ENCODE data around the gene KCTD2.
A peak's percentile ranks its signal among the peaks of the same experiment; 100 is the strongest.
"Not testable (repeated sequence)": the region's sequence is repeated elsewhere in the genome, so short reads cannot be mapped to it uniquely, and the experiment has no call there.

The KCTD2 gene

DNA sequence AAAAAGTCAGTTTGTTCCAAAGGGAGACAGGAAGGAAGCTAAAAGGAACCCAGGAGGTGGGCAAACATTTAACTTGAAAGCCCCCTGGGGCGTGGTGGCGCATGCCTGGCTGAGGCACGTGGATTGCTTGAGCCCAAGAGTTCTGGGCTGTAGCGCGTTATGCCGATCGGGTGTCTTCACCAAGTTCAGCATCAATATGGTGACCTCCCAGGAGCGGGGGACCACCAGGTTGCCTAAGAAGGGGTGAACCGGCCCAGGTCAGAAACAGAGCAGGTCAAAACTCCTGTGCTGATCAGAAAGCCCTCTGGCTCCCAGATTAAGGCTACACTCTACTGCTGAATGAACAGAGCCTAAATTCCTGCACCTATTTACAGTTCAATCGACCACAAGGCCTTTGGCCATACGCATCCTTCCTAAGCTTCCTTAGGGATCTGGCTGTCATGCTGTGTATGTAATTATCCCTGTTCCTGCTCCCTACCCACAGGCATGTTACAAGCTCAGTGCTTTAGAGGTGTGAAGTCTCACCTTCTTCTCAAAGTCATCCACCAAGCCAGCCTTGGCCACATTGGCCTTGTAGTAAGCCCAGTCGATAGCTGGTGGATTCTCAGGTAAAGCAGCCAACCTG lies 5.3 kb upstream of the KCTD2 start:
- Histone ChIP-seq H3K27ac (peak overlapping the region; percentile 36; the same call in 1 of the 2 replicates), H3K4me3 (no peak overlapping the region), H3K9ac (ENCODE audit: insufficient read length) (no peak overlapping the region), H3K9me3 (ENCODE audit: low read depth, low read length) (no peaks in the 10 kb centered on the region), H3K36me3 (ENCODE audit: insufficient read depth, low read length) (peaks cover 44% of the 10 kb centered on the region)
- no peak for TF ChIP-seq FOXP2 (optimal IDR thresholded peaks at IDR 0.05; ENCODE audit: control extremely low read depth, extremely low read length, insufficient read depth)
- TF ChIP-seq EZH2 (IDR thresholded peaks at IDR 0.05): no peak
- no peak for TF ChIP-seq POLR2AphosphoS5 (IDR thresholded peaks at IDR 0.05; ENCODE audit: borderline replicate concordance, low read depth, low read length)
- DNase-seq (ENCODE audit: low read depth, low spot score): no peak

DNA sequence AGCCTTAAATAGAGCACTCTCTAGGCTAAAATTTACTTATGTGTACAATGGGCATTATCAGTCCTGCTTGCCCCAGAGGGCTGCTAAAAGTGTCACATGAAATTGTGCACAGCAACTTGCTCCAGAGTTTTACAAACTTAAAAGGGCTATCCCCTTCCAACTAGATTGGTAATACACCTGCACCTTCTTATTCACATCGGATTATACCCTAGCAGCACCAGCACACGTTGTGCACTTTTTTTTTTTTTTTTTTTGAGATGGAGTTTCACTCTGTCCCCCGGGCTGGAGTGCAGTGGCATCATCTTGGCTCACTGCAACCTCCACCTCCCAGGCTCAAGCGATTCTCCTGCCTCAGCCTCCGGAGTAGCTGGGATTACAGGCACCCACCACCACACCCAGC lies 3.2 kb upstream of the KCTD2 start:
- not testable (repeated sequence) for H3K27ac ChIP-seq; DNase-seq (ENCODE audit: low read depth, low spot score); H3K9ac ChIP-seq (ENCODE audit: insufficient read length); H3K9me3 ChIP-seq (ENCODE audit: low read depth, low read length); H3K4me3 ChIP-seq
- H3K36me3 ChIP-seq (ENCODE audit: insufficient read depth, low read length): peaks cover 37% of the 10 kb centered on the region

DNA sequence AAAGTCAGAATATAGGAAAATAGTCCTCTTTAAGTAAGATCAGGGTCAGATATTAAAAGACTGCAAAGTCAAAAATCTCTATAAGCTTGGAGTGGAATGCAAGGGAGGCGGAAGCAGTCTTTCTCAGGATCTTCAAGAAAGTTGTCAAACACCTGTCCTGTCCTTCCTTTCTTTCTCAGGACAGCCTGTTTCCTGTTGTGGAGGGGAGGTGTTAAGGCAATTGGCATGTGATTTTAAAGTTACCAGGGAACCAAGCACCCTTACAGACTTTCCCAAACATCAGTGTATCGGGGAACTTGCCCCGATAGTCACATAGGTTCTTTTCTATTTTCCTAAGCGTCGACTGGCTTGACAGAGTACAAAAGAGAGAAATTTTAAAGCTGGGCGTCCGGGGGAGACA lies 2.3 kb upstream of the KCTD2 start:
- TF ChIP-seq POLR2AphosphoS5 (IDR thresholded peaks at IDR 0.05; ENCODE audit: borderline replicate concordance, low read depth, low read length) (no peak), FOXP2 (optimal IDR thresholded peaks at IDR 0.05; ENCODE audit: control extremely low read depth, extremely low read length, insufficient read depth) (no peak), EZH2 (IDR thresholded peaks at IDR 0.05) (no peak)
- Histone ChIP-seq H3K36me3 (ENCODE audit: insufficient read depth, low read length) (peaks cover 34% of the 10 kb centered on the region), H3K9me3 (ENCODE audit: low read depth, low read length) (no peaks in the 10 kb centered on the region), H3K27ac (no peak overlapping the region), H3K9ac (ENCODE audit: insufficient read length) (no peak overlapping the region), H3K4me3 (no peak overlapping the region)
- DNase-seq (ENCODE audit: low read depth, low spot score): no peak

DNA sequence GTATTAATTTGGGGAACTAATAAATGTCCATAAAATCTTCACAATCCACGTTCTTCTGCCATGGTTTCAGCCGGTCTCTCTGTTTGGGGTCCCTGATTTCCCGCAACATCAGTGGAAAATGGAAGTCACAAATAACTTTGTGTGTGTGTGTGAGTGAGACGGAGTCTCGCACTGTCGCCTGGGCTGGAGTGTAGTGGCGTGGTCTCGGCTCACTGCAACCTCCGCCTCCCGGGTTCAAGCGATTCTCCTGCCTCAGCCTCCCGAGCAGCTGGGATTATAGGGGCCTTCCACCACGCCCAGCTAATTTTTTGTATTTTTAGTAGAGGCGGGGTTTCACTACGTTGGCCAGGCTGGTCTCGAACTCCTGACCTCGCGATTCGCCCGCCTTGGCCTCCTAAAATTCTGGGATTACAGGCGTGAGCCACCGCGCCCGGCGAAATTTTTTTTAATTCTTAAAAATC lies 1.0 kb upstream of the KCTD2 start:
- peak overlapping the region; percentile 78; the same call in 1 of the 2 replicates for H3K27ac ChIP-seq

DNA sequence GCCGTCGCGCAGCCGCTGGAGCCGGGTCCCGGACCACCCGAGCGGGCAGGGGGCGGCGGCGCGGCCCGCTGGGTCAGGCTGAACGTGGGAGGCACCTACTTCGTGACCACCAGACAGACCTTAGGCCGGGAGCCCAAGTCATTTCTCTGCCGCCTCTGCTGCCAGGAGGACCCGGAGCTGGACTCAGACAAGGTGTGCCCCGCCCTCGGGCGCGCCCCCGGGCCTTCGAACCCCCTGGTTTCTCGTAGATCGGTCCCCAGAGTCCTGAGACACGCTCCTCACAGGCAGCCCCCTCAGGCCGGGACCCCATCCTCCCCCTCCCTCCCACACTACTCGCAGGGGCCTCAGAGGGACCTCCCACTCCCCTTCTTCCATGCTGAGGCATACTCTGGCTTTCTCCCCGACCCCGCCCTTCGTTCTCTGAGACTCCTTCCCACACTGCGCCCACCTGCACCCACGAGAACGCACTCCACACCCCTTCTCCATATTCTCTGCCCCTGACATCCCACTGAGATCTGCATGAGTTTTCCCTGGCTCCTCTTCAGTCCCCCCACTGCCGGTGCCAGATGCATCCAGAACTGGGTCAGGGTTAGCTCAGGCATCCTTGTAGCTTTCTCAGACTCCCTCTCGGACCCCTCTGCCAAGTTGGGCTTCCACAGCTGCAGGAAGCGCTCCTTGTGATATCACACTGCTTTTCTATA lies 523 bp downstream of the KCTD2 start:
- Histone ChIP-seq H3K27ac (0 out of 2 replicates have a peak overlapping the region, but pooled peaks have one; percentile 23), H3K4me3 (peak overlapping the region; percentile 92), H3K9me3 (ENCODE audit: low read depth, low read length) (no peaks in the 10 kb centered on the region), H3K36me3 (ENCODE audit: insufficient read depth, low read length) (peaks cover 21% of the 10 kb centered on the region), H3K9ac (ENCODE audit: insufficient read length) (peak overlapping the region; percentile 81)
- DNase-seq (ENCODE audit: low read depth, low spot score): no peak
- TF ChIP-seq FOXP2 (optimal IDR thresholded peaks at IDR 0.05; ENCODE audit: control extremely low read depth, extremely low read length, insufficient read depth) (no peak), EZH2 (IDR thresholded peaks at IDR 0.05) (no peak), POLR2AphosphoS5 (IDR thresholded peaks at IDR 0.05; ENCODE audit: borderline replicate concordance, low read depth, low read length) (no peak)

More for the DNA sequence above, 1.0 kb upstream of the KCTD2 start:
- DNase-seq (ENCODE audit: low read depth, low spot score); H3K9me3 ChIP-seq (ENCODE audit: low read depth, low read length): not testable (repeated sequence)
- H3K4me3 ChIP-seq: peak overlapping the region; percentile 92
- peaks cover 28% of the 10 kb centered on the region for H3K36me3 ChIP-seq (ENCODE audit: insufficient read depth, low read length)
- H3K9ac ChIP-seq (ENCODE audit: insufficient read length): peak overlapping the region; percentile 91

DNA sequence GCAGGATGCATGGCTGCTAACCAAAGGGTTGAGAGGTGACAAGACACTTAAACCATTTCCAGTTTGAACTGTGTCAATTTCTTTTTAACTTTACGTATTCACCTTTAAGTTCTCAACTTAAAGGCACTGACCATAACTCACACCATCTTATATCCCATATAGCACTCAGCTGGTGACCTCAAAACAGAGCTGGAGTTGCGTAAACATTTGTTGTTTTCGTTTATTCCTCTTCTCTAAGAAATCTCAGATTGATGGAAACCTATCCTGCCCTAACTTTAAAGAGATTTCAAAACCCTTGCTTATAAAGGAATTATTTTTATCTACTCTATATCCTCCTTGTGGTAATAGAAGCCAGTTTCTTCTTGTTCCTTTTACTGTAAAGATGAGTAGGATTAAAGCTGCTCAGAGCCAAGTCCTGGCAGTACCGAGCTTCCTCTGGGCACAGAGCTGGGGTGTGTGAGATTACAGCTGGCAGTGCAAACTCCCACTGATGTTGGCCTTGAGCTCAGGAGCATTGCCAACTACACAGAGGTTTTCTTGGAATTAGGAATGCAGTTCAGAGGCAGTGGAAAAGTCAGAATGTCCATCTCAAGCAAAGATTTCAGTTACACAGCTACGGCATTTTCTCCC lies 1.3 kb downstream of the KCTD2 start:
- Histone ChIP-seq H3K27ac (0 out of 2 replicates have a peak overlapping the region, but pooled peaks have one; percentile 23), H3K9me3 (ENCODE audit: low read depth, low read length) (no peaks in the 10 kb centered on the region), H3K9ac (ENCODE audit: insufficient read length) (peak overlapping the region; percentile 81), H3K36me3 (ENCODE audit: insufficient read depth, low read length) (peaks cover 27% of the 10 kb centered on the region), H3K4me3 (peak overlapping the region; percentile 92)
- no peak for DNase-seq (ENCODE audit: low read depth, low spot score)
- no peak for TF ChIP-seq POLR2AphosphoS5 (IDR thresholded peaks at IDR 0.05; ENCODE audit: borderline replicate concordance, low read depth, low read length)
- TF ChIP-seq FOXP2 (optimal IDR thresholded peaks at IDR 0.05; ENCODE audit: control extremely low read depth, extremely low read length, insufficient read depth): no peak
- TF ChIP-seq EZH2 (IDR thresholded peaks at IDR 0.05): no peak

DNA sequence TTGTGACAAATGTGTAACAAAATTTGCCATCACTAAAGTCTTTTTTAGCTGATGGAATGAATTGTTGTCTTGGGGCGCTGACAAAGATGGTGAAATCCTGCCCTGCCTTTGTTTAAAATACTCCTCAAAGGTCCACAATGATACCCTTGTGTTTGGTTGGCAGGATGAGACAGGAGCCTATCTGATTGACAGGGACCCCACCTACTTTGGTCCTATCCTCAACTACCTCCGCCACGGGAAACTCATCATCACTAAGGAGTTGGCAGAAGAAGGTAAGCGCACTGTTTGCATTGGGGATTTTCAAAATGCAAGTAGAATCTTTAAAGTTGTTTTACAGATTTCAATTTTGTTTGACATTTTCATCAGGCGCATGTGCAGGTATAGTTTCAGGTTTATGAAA lies 2.0 kb downstream of the KCTD2 start:
- H3K9me3 ChIP-seq (ENCODE audit: low read depth, low read length): no peaks in the 10 kb centered on the region
- H3K36me3 ChIP-seq (ENCODE audit: insufficient read depth, low read length): peaks cover 32% of the 10 kb centered on the region
- TF ChIP-seq POLR2AphosphoS5 (IDR thresholded peaks at IDR 0.05; ENCODE audit: borderline replicate concordance, low read depth, low read length): no peak
- TF ChIP-seq FOXP2 (optimal IDR thresholded peaks at IDR 0.05; ENCODE audit: control extremely low read depth, extremely low read length, insufficient read depth): no peak
- no peak for TF ChIP-seq EZH2 (IDR thresholded peaks at IDR 0.05)
- 0 out of 2 replicates have a peak overlapping the region, but pooled peaks have one; percentile 6 for H3K27ac ChIP-seq
- H3K4me3 ChIP-seq: no peak overlapping the region; the same call in 1 of the 2 replicates
- peak overlapping the region; percentile 29 for H3K9ac ChIP-seq (ENCODE audit: insufficient read length)
- no peak for DNase-seq (ENCODE audit: low read depth, low spot score)

DNA sequence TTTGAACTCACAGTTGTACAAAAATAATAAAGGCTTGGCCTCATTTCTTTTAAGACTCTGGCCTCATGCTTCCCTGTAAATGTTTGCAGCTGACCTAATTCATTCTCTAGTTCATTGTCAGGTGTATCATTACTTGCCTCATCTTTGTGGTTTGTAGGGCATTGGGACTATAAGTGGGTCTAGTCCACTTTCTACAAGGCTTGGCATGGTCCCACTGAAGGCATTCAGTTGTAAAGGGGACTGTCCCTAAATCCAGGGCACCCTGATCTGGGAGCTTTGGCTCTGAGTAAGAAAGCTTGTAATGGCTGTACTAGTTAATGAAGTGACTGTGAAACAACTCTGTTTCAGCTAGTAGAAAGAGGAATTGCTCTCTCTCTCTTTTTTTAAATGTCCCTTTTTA lies 2.7 kb downstream of the KCTD2 start:
- Histone ChIP-seq H3K36me3 (ENCODE audit: insufficient read depth, low read length) (peaks cover 39% of the 10 kb centered on the region), H3K27ac (no peak overlapping the region), H3K9me3 (ENCODE audit: low read depth, low read length) (no peaks in the 10 kb centered on the region), H3K9ac (ENCODE audit: insufficient read length) (no peak overlapping the region), H3K4me3 (no peak overlapping the region)
- no peak for TF ChIP-seq EZH2 (IDR thresholded peaks at IDR 0.05)
- no peak for TF ChIP-seq FOXP2 (optimal IDR thresholded peaks at IDR 0.05; ENCODE audit: control extremely low read depth, extremely low read length, insufficient read depth)
- no peak for TF ChIP-seq POLR2AphosphoS5 (IDR thresholded peaks at IDR 0.05; ENCODE audit: borderline replicate concordance, low read depth, low read length)
- no peak for DNase-seq (ENCODE audit: low read depth, low spot score)

Data from SK-N-MC (cell line).